MM.1S (cell line): ENCODE results near the gene RUNX1.

ENCODE experiments used
- DNase-seq: peaks from one replicate; pipeline ENCODE4 v3.0.0-alpha.2; 2015
- H2AFZ ChIP-seq: fragments of 300-600 bp; sonication (generic); 2 replicates; pipeline ENCODE4 v1.6.0; 2016; ENCODE audit warnings: antibody characterized with exemption, low read length
- H3F3A ChIP-seq: fragments of 300-600 bp; sonication (generic); 2 replicates; pipeline ENCODE4 v1.6.1; 2016; ENCODE audit warnings: mild to moderate bottlenecking, antibody characterized with exemption, low read length, moderate library complexity, mixed read lengths; ENCODE audit not compliant: insufficient read depth
- H3K27ac ChIP-seq: fragments of 300-600 bp; sonication (generic); 2 replicates; pipeline ENCODE4 v1.5.1; 2016; ENCODE audit warnings: mild to moderate bottlenecking, low read length
- H3K27me3 ChIP-seq: fragments of 300-600 bp; sonication (generic); replicated peaks from 2 replicates; pipeline ENCODE4 v1.6.0; 2016; ENCODE audit warnings: low read length; ENCODE audit not compliant: insufficient read depth
- H3K36me3 ChIP-seq: fragments of 300-600 bp; sonication (generic); replicated peaks from 2 replicates; pipeline ENCODE4 v1.6.1; 2016; ENCODE audit warnings: mild to moderate bottlenecking, low read length, mixed read lengths; ENCODE audit not compliant: insufficient read depth
- H3K4me1 ChIP-seq: fragments of 300-600 bp; sonication (generic); 2 replicates; pipeline ENCODE4 v1.6.1; 2016; ENCODE audit warnings: low read length, mixed read lengths
- H3K4me2 ChIP-seq: fragments of 300-600 bp; sonication (generic); 2 replicates; pipeline ENCODE4 v1.6.0; 2016; ENCODE audit warnings: low read depth, low read length
- H3K4me3 ChIP-seq: fragments of 300-600 bp; sonication (generic); 2 replicates; pipeline ENCODE4 v1.5.1; 2016; ENCODE audit warnings: low read length, mixed read lengths
- H3K79me2 ChIP-seq: fragments of 300-600 bp; sonication (generic); 2 replicates; pipeline ENCODE4 v1.6.1; 2016; ENCODE audit warnings: mixed run types, low read length, mixed read lengths
- H3K9ac ChIP-seq: fragments of 300-600 bp; sonication (generic); 2 replicates; pipeline ENCODE4 v1.6.1; 2016; ENCODE audit warnings: low read length, mixed read lengths
- H3K9me2 ChIP-seq: fragments of 300-600 bp; sonication (generic); replicated peaks from 2 replicates; pipeline ENCODE4 v1.6.1; 2016; ENCODE audit warnings: mild to moderate bottlenecking, low read length, mixed read lengths; ENCODE audit not compliant: insufficient read depth
- H3K9me3 ChIP-seq: fragments of 300-600 bp; sonication (generic); replicated peaks from 2 replicates; pipeline ENCODE4 v1.6.1; 2016; ENCODE audit warnings: mild to moderate bottlenecking, low read length, mixed read lengths; ENCODE audit not compliant: insufficient read depth
- H4K20me1 ChIP-seq: fragments of 300-600 bp; sonication (generic); 2 replicates; pipeline ENCODE4 v1.6.1; 2016; ENCODE audit warnings: mild to moderate bottlenecking, low read length, moderate library complexity, mixed read lengths; ENCODE audit not compliant: insufficient read depth
- EZH2 ChIP-seq: fragments of 300-600 bp; sonication (generic); optimal IDR thresholded peaks from 2 replicates; pipeline ENCODE3; 2017; ENCODE audit warnings: low read depth, mild to moderate bottlenecking, antibody characterized with exemption, low read length, mixed read lengths
- EZH2phosphoT487 ChIP-seq: fragments of 300-600 bp; sonication (generic); IDR thresholded peaks from 2 replicates; pipeline ENCODE4 v1.6.1; 2018; ENCODE audit warnings: antibody characterized with exemption, low read length
- TF ChIP-seq, protein P1 (sequence below): fragments of 300-600 bp; sonication (generic); IDR thresholded peaks from 2 replicates; pipeline ENCODE4 v1.5.1; 2016; ENCODE audit warnings: antibody characterized with exemption, low read length, mixed read lengths

Gene RUNX1

DNA sequence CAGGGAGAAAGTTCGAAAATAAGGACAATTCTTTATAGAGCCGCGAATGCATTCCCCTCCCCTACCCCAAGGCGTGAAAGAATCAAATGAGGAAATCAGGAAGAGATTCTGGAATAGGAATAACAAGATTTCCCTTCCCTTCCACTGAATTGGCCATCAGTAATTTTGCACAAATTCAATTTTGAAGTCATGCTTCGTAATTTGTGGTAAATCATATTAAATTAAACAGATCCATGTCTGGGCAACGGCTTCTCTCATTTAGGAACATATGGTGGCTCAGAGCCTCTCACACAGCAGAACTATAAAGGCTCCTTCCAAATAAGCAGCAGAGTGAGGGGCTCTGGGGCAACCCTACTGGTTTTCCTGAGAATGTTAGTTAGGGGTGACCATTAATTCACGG is 227.4 kb downstream of the RUNX1 start:
- Histone ChIP-seq H4K20me1 (no peaks in the 10 kb centered on the region), H3K27ac (no peak overlapping the region), H3K9me2 (no peaks in the 10 kb centered on the region), H3K79me2 (no peaks in the 10 kb centered on the region), H3F3A (no peaks in the 10 kb centered on the region), H3K9me3 (no peaks in the 10 kb centered on the region), H3K9ac (no peak overlapping the region), H3K27me3 (no peaks in the 10 kb centered on the region), H2AFZ (no peak overlapping the region), H3K36me3 (no peaks in the 10 kb centered on the region), H3K4me3 (no peak overlapping the region), H3K4me2 (no peak overlapping the region), H3K4me1 (no peaks in the 10 kb centered on the region)
- DNase-seq, result no peak
- TF ChIP-seq EZH2 (no peak), EZH2phosphoT487 (no peak)
- TF ChIP-seq, protein P1, sequence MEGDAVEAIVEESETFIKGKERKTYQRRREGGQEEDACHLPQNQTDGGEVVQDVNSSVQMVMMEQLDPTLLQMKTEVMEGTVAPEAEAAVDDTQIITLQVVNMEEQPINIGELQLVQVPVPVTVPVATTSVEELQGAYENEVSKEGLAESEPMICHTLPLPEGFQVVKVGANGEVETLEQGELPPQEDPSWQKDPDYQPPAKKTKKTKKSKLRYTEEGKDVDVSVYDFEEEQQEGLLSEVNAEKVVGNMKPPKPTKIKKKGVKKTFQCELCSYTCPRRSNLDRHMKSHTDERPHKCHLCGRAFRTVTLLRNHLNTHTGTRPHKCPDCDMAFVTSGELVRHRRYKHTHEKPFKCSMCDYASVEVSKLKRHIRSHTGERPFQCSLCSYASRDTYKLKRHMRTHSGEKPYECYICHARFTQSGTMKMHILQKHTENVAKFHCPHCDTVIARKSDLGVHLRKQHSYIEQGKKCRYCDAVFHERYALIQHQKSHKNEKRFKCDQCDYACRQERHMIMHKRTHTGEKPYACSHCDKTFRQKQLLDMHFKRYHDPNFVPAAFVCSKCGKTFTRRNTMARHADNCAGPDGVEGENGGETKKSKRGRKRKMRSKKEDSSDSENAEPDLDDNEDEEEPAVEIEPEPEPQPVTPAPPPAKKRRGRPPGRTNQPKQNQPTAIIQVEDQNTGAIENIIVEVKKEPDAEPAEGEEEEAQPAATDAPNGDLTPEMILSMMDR, result no peak

DNA sequence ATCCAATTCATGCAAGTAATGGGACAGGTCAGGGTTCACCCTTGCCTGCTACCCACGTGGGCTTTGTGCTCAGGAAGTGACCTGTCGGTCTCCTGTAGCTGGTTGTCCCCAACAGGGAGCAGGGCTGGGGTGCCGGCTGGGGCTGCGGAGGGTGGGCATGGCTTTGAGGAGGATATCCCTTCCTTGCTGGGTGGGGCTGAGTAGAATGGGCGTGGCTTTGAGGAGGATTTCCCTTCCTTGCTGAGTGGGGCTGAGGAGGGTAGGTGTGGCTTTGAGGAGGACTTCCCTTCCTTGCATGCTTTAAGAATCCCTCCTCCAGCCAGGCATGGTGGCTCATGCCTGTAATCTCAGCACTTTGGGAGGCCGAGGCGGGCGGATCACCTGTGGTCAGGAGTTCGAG is 229.1 kb downstream of the RUNX1 start:
- Histone ChIP-seq H3K4me2 (no peak overlapping the region), H3K9me2 (no peaks in the 10 kb centered on the region), H3K27me3 (no peaks in the 10 kb centered on the region), H4K20me1 (no peaks in the 10 kb centered on the region), H3K9me3 (no peaks in the 10 kb centered on the region), H3K4me1 (no peaks in the 10 kb centered on the region), H3K27ac (no peak overlapping the region), H3K36me3 (no peaks in the 10 kb centered on the region), H3K9ac (no peak overlapping the region), H3F3A (no peaks in the 10 kb centered on the region), H3K4me3 (no peak overlapping the region), H2AFZ (no peak overlapping the region), H3K79me2 (no peaks in the 10 kb centered on the region)
- DNase-seq, result no peak
- TF ChIP-seq EZH2phosphoT487 (no peak), EZH2 (no peak)
- TF ChIP-seq, protein P1, result no peak

DNA sequence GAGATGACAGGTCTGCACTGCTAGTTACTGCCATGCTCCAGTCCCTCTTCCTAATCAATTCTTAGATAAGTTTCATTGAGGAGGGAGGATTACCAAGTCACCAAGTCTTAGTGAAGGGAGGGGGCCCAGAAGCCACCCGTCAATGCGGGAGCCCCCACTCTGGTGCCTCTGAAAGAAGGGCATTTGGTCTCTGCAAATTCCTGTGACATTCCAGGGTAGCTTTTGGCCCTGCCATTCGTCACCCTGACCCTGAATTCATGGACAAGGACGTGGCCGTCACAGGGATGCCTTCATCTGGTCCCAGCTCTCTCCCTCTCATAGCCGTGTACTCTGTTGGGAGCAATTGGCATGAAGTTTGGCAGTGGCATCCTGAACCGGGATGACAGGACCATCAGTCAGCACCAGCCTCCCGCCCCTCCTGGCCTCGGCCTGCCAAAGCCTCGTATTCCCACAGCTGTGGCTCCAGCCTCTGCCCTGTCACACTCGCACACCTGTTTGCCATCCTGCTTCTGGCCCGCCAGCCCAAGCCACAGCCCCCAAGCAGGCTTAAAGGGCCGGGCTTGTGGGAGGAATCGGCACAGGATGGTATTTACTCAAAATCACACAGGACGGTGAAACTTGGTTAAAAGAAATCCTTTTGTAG is 229.6 kb downstream of the RUNX1 start:
- TF ChIP-seq EZH2 (no peak), EZH2phosphoT487 (no peak)
- TF ChIP-seq, protein P1, result no peak

More for the DNA sequence above, 229.6 kb downstream of the RUNX1 start:
- Histone ChIP-seq H2AFZ (no peak overlapping the region), H3K27me3 (no peaks in the 10 kb centered on the region), H3K36me3 (no peaks in the 10 kb centered on the region), H3K27ac (no peak overlapping the region), H3K79me2 (no peaks in the 10 kb centered on the region), H3K4me2 (no peak overlapping the region), H3F3A (no peaks in the 10 kb centered on the region), H3K4me3 (no peak overlapping the region), H3K9ac (no peak overlapping the region), H3K9me3 (no peaks in the 10 kb centered on the region), H3K4me1 (no peaks in the 10 kb centered on the region), H4K20me1 (no peaks in the 10 kb centered on the region), H3K9me2 (no peaks in the 10 kb centered on the region)
- DNase-seq, result no peak
